Central memory CD8-positive, alpha-beta T cell (primary cell): ENCODE results near the gene LRCH3.

ENCODE experiments used
- ATAC-seq: fragments of 150-1000 bp; cut with Tn5 transposase; replicated peaks from 2 replicates; pipeline ENCODE4 v1.10.0; 2022; ENCODE audit warnings: mild to moderate bottlenecking, moderate FRiP score, moderate number of reproducible peaks; ENCODE audit not compliant: poor library complexity, severe bottlenecking; ENCODE audit errors: extremely low read depth
- DNase-seq, 2 donors: peaks; one replicate each; pipeline ENCODE4 v3.0.0; 2021; ENCODE audit warnings: low spot score in 2 of 2
- H3K27ac Mint-ChIP-seq: one replicate; pipeline ENCODE4 v1.8.0; 2022; ENCODE audit warnings: low read depth, mild to moderate bottlenecking, moderate library complexity, mixed read lengths
- H3K27me3 Mint-ChIP-seq: one replicate; pipeline ENCODE4 v1.8.0; 2022; ENCODE audit warnings: mixed read lengths
- H3K36me3 Mint-ChIP-seq: one replicate; pipeline ENCODE4 v1.8.0; 2022; ENCODE audit warnings: mild to moderate bottlenecking, moderate library complexity, mixed read lengths; ENCODE audit not compliant: insufficient read depth
- H3K4me1 Mint-ChIP-seq: one replicate; pipeline ENCODE4 v1.8.0; 2022; ENCODE audit warnings: mixed read lengths
- H3K4me3 Mint-ChIP-seq: one replicate; pipeline ENCODE4 v1.8.0; 2022; ENCODE audit warnings: mild to moderate bottlenecking, moderate library complexity, mixed read lengths
- H3K9me3 Mint-ChIP-seq: one replicate; pipeline ENCODE4 v1.8.0; 2022; ENCODE audit warnings: mixed read lengths

LRCH3 gene

DNA sequence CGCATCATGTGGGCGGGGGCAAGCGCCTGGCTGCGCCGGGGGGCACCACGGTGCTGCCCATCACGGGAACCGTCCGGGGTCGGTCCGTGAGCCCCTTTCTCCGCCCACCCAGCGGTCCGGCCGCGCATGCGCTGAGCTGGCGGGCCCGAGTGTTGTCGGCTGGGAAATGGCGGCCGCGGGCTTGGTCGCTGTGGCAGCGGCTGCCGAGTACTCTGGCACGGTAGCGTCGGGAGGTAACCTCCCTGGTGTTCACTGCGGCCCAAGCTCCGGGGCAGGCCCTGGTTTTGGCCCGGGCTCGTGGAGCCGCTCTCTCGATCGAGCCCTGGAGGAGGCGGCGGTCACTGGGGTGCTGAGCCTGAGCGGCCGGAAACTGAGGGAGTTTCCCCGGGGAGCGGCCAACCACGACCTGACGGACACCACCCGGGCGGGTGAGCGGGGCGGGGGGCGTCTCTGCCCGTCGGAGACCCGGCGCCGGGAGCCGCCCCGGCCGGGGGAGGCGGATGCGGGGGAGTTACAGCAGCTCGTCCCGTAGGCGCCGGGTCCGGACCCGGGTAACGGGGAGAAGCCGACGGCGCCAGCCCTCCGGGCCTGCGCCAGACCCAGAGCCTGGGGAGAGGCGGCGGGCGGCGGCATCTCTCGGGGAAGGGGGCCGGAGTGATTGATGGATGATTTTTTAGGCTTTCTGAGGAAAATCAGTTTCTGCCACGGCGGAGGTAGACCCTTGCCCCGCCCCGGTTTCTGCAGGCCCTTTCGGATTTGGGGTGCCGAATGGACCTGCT lies at the start of gene LRCH3:
LRCH3 (plus strand) TSS at position 142 of the 779 bp plus-strand sequence; CDS start at position 167, 25 bp downstream.
- Mint-ChIP-seq H3K27ac (peak within 1 kb of the TSS; percentile 96), H3K36me3 (peaks cover 23% of the 10 kb centered on the region), H3K4me3 (peak within 1 kb of the TSS; percentile 84)

DNA sequence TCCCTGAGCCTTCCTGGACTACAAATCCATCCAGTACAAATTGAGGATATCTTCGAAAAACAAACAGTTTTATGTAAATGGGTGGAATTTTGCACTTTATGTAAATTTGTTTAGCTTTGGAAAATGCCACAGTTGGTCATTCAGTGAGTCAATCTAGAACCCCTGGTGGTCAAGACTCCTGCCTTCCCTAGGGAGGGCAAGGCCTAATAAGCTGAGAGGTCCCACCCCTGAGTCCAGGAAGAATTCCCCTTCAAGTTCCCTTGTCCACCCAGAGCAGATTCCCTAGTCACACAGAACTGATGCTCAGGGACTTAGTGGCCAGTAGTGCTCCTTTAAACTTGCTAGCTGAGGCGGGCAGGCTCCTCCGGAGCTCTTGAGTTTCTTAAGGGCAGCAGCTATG lies 48.3 kb upstream of the LRCH3 start:
- Mint-ChIP-seq H3K36me3 (no peaks in the 10 kb centered on the region), H3K9me3 (no peaks in the 10 kb centered on the region), H3K27ac (no peak overlapping the region), H3K4me1 (peaks cover 5% of the 10 kb centered on the region), H3K4me3 (no peak overlapping the region), H3K27me3 (no peaks in the 10 kb centered on the region)
- ATAC-seq = no peak
- DNase-seq = no peak

More for the DNA sequence above, at the start of gene LRCH3:
- H3K9me3 Mint-ChIP-seq = no peaks in the 10 kb centered on the region
- DNase-seq = peak; percentile 70 to 71
- H3K4me1 Mint-ChIP-seq = peaks cover 33% of the 10 kb centered on the region
- H3K27me3 Mint-ChIP-seq = no peaks in the 10 kb centered on the region
- peak; percentile 65 for ATAC-seq

DNA sequence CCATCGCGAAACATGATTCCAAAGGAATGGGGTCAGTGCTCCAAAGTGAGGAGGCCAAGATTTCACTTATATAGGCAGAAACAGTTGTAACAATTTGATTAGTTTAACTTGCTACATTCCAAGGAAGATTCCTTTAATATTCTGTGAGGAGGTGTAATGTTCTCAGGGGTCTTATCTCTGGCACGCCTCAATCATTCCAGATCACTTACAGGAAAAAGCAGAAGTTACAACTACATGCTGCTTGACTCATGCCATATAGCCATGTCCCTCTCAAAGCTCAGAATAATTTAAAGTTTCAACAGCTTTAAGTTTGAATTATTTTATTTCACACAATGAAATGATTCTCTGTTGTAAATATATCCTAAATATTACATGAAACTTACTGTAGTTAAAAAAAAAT lies 44.8 kb upstream of the LRCH3 start:
- no peak for DNase-seq
- H3K27me3 Mint-ChIP-seq = no peaks in the 10 kb centered on the region
- H3K4me3 Mint-ChIP-seq = no peak overlapping the region
- no peaks in the 10 kb centered on the region for H3K9me3 Mint-ChIP-seq
- H3K27ac Mint-ChIP-seq = peak overlapping the region; percentile 75
- peaks cover 7% of the 10 kb centered on the region for H3K36me3 Mint-ChIP-seq
- H3K4me1 Mint-ChIP-seq = peaks cover 24% of the 10 kb centered on the region
- no peak for ATAC-seq

DNA sequence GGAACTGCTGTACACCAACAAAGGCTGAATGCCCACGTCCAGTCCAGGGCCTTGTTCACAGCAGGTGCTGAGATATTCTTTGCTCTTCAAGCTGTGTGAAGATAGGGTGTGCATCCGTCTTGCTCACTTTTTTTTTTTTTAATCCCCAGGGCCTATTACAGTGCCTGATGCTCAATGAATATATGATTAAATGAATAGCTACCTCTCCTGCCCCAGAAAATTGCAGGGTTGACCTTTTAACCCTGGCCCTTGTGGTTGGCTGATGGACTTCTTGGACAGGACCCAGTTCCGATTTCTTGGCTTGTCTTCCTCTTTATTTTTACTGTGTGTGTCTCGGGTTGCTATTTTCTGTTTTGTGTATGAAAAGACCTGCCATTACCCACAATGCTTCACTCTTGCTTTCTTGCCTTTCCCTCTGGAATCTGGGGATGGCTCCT lies 44.2 kb upstream of the LRCH3 start:
- Mint-ChIP-seq H3K4me1 (peaks cover 27% of the 10 kb centered on the region), H3K27me3 (no peaks in the 10 kb centered on the region), H3K36me3 (peaks cover 8% of the 10 kb centered on the region), H3K27ac (no peak overlapping the region), H3K9me3 (no peaks in the 10 kb centered on the region), H3K4me3 (no peak overlapping the region)
- ATAC-seq (no peak), DNase-seq (no peak)

DNA sequence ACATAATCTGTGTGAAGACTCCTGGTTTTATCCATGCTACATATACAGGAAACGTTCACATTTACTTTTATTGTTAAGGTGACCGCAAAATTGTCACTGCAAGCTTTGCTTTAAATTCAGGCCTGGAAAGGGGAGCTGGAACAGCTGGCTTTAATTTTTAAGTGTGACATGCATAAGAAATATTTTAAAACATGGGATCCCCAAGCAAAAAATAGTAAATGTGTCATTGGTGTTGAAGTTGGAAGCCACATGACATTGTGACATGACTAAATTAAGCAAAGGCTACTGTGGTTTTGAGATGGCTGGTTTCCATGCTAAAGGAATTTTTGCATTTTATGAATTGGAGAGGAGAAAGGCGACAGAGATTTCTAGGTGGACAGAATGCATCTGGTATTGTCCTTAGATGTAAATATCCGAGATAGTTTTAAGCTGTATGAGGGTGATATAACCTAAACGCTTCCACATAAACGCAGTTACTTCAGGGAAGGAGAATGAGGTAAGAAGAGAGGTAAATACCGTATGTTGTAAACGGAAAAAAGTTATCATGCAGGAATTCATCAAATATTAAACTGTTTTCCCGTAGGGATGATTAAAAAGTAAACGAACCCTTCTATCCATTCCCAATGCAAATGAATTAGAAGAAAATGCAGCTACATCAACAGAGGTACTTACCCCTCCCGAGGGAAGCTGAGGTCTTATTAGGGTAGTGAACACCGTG lies 42.3 kb upstream of the LRCH3 start:
- no peaks in the 10 kb centered on the region for H3K9me3 Mint-ChIP-seq
- no peak for DNase-seq
- peaks cover 8% of the 10 kb centered on the region for H3K36me3 Mint-ChIP-seq
- H3K4me3 Mint-ChIP-seq = peak overlapping the region; percentile 99
- H3K27ac Mint-ChIP-seq = peak overlapping the region; percentile 86
- no peaks in the 10 kb centered on the region for H3K27me3 Mint-ChIP-seq
- ATAC-seq = no peak
- peaks cover 36% of the 10 kb centered on the region for H3K4me1 Mint-ChIP-seq

DNA sequence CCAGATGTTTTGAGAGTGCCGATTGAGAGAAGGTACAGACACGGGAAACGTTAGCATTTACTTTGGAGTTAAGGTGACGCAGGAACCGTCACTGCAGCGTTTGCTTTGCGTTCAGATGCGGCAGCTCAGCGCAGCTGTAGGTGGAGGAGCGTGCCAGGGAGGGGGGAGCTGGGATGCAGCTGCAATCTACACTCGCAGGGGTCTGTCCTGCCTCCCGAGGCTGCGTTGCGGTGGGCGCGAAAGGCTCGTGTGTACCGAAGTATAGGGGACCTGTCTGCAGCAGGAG lies 41.8 kb upstream of the LRCH3 start:
- no peaks in the 10 kb centered on the region for H3K27me3 Mint-ChIP-seq
- ATAC-seq (peak; percentile 59), DNase-seq (peak in 1 of 2 donors; percentile 59)
- H3K36me3 Mint-ChIP-seq = peaks cover 8% of the 10 kb centered on the region
- H3K27ac Mint-ChIP-seq = peak overlapping the region; percentile 86
- H3K4me1 Mint-ChIP-seq = peaks cover 40% of the 10 kb centered on the region
- H3K4me3 Mint-ChIP-seq = peak overlapping the region; percentile 99
- no peaks in the 10 kb centered on the region for H3K9me3 Mint-ChIP-seq

DNA sequence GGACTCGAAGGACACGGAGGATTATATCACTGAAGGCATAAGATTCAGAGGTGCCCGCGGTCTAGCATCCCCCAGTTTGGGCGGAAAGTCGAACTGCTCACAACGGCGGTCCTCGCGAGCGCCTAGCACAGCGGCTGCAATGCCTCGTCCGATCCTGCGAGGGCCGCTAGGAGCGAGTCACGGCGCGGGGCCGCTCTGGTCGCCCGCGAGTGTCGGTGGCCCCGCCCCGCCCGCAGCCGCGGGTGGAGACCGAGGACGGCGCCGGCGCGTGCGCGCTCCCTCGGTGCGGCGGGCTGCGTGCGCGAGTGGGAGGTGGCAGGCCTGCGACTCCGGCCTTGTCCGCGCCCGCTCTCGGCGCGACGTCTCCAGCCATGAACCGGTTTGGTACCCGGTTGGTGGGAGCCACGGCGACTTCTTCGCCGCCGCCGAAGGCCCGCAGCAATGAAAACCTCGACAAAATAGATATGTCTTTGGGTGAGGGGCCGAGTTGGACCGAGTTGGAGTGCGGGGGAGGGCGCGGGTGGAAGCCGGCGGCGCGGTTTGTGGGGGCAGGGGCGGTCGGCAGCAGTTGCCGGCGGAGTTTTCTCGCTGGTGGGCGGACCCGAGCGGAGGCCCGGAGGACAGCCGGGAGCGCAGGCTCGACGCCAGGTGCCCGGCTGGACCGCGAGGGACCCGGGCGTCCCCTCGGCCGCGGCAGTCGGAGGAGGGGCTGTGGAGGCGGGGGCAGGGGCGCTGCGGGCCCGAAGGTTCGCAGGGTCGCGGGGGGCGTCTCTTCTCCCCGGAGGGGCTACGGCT lies 41.3 kb upstream of the LRCH3 start, which contains the start of gene FYTTD1:
FYTTD1 (plus strand) TSS at position 283 of the 795 bp plus-strand sequence; CDS start at position 372, 89 bp downstream.
- H3K27me3 Mint-ChIP-seq = no peaks in the 10 kb centered on the region
- DNase-seq (peak; percentile 76 to 78), ATAC-seq (peak; percentile 80)
- peak within 1 kb of the TSS; percentile 99 for H3K4me3 Mint-ChIP-seq
- H3K36me3 Mint-ChIP-seq = peaks cover 8% of the 10 kb centered on the region
- peaks cover 45% of the 10 kb centered on the region for H3K4me1 Mint-ChIP-seq
- no peaks in the 10 kb centered on the region for H3K9me3 Mint-ChIP-seq
- peak within 1 kb of the TSS; percentile 86 for H3K27ac Mint-ChIP-seq

DNA sequence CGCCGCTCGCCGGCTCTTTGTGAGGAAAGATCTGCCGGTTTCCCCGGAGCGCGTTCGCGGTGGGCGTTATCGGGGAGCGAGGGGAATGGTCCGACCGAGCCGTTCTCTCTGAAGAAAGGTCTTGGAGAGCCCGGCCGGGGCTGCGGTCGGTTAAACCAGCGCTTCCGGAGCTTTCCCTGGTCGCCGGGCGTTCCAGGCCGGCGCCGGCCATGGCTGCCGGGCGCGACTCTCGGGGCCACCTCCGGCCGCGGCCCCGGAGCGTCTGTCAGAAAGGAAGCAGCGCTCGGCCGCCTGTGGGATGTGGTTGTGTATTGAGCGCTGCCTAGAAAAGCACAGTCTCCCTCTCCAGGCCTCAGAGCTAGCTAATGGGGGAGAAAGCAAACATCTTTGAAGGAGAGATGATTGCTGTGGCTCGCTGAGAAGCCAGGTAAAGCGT lies 40.6 kb upstream of the LRCH3 start:
- peak overlapping the region; percentile 86 for H3K27ac Mint-ChIP-seq
- H3K4me3 Mint-ChIP-seq = peak overlapping the region; percentile 99
- no peaks in the 10 kb centered on the region for H3K27me3 Mint-ChIP-seq
- DNase-seq (peak; percentile 33 to 39), ATAC-seq (peak; percentile 55)
- no peaks in the 10 kb centered on the region for H3K9me3 Mint-ChIP-seq
- H3K4me1 Mint-ChIP-seq = peaks cover 48% of the 10 kb centered on the region
- peaks cover 8% of the 10 kb centered on the region for H3K36me3 Mint-ChIP-seq

DNA sequence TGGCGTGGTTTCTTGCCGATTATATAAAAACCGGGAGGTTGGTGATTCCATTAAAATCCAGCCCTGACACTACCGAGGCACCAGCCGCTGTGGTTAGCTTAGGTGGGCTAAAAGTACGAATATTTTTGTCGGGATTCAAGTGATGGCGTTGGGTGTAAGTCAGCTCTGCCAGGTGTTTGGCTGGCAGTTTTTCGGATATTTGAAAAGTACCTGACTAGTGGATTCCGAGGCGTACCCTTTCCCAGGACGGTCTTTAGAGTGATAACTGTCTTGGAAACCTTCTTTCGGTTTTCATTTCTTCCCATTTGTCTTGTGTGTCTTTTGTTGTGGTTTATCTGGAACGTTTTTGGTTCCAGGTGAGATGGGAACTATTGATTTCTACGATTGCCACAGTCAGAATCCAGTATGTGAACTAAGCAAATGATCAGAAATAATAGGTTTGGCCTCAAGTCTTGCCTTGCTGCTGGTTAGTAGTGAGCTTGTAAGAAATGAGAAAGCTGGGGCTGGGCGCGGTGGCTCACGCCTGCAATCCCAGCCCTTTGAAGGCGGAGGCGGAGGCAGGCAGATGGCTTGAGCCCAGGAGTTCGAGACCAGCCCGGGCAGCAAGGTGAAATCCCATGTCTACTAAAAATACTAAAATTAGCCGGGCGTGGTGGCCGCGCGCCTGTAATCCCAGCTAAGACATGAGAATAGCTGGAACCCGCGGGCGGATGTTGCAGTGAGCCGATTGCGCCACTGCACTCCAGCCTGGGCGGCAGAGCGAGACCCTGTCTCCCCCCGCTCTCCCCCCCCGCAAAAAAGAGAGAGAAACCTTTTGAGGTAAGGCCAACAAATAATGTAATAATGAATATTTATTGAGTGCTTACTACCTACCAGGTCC lies 40.0 kb upstream of the LRCH3 start:
- H3K4me3 Mint-ChIP-seq = peak overlapping the region; percentile 99
- ATAC-seq = no peak

DNA sequence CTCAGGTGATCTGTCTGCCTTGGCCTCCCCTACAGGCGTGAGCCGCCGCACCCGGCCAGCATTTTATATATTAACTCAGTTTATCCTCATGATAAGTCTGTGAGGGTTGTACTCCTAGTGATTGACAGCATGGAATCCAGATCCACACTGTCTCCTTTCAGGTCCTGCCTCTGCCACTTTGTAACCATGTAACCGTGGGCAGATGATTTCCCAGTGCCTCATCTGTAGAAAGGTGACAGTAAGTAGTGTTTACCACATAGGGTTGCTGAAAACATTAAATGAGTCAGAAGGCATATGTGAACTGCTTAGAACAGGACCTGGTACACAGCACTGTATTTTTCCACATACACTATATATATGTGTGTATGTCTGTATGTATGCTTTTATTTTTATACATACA lies 38.9 kb upstream of the LRCH3 start:
- ATAC-seq (no peak), DNase-seq (no peak)
- H3K9me3 Mint-ChIP-seq = no peaks in the 10 kb centered on the region
- no peaks in the 10 kb centered on the region for H3K27me3 Mint-ChIP-seq
- H3K36me3 Mint-ChIP-seq = peaks cover 10% of the 10 kb centered on the region
- H3K4me3 Mint-ChIP-seq = peak overlapping the region; percentile 59
- H3K4me1 Mint-ChIP-seq = peaks cover 54% of the 10 kb centered on the region
- H3K27ac Mint-ChIP-seq = peak overlapping the region; percentile 86

More for the DNA sequence above, 40.0 kb upstream of the LRCH3 start:
- peak overlapping the region; percentile 86 for H3K27ac Mint-ChIP-seq
- no peaks in the 10 kb centered on the region for H3K9me3 Mint-ChIP-seq
- peaks cover 10% of the 10 kb centered on the region for H3K36me3 Mint-ChIP-seq
- no peak for DNase-seq
- H3K27me3 Mint-ChIP-seq = no peaks in the 10 kb centered on the region
- H3K4me1 Mint-ChIP-seq = peaks cover 55% of the 10 kb centered on the region

DNA sequence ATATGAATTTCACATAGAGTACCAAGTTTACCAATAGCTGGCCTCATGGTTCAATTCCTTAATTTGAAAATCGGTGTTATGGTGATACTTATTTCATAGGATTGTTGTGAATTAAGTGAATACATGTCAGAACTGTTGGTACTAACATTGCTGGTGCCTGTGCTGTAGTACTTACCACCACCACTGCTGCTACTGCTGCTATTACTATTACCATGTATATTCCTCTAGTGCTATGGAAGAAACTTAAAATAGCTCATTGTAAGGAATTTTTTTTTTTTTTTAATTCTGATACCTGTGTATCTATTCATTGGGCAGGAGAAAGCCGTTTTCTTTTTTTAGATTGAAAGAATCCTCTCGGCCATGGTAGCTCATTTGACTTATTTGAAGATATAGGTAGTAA lies 37.8 kb upstream of the LRCH3 start:
- peak overlapping the region; percentile 86 for H3K27ac Mint-ChIP-seq
- peaks cover 52% of the 10 kb centered on the region for H3K4me1 Mint-ChIP-seq
- no peak overlapping the region for H3K4me3 Mint-ChIP-seq
- H3K9me3 Mint-ChIP-seq = no peaks in the 10 kb centered on the region
- H3K36me3 Mint-ChIP-seq = peaks cover 10% of the 10 kb centered on the region
- no peaks in the 10 kb centered on the region for H3K27me3 Mint-ChIP-seq
- DNase-seq (no peak), ATAC-seq (no peak)
